HepG2 (cell line): Measurements from ENCODE around the gene OGFR. TPM values are rescaled to one million over a fixed set of nuclear protein-coding genes. Genes with fewer than 3 reads are reported as not detected.

ENCODE experiments used
- ATAC-seq: fragments of 200-7000 bp; cut with Tn5 transposase; 3 replicates; pipeline ENCODE4 v1.9.1; 2020; ENCODE audit warnings: mild to moderate bottlenecking, moderate library complexity
- BruUV-seq: library from RNA; stranded (reverse); fragments of 400-500 nt; replicated peaks from 2 replicates; lab custom pipeline; 2021; lab: Mats Ljungman, UMichigan
- CTCF ChIA-PET: fragments of 300-600 bp; formaldehyde crosslinking; extraction: SDS; loops from one replicate; lab custom pipeline; 2021; ENCODE audit warnings: low total read pairs, inconsistent platforms, low intra/inter-chr PET ratio; lab: Yijun Ruan, JAX
- POLR2A ChIA-PET: fragments of 350-600 bp; sonication (Branson Sonifier 250); formaldehyde crosslinking; loops from one replicate; lab custom pipeline; 2020; ENCODE audit warnings: antibody characterized with exemption, inconsistent platforms; lab: Yijun Ruan, JAX
- DNase-seq: peaks from one replicate; pipeline ENCODE4 v3.0.0-alpha.2; 2015; ENCODE audit warnings: low spot score
- FAIRE-seq: peaks from 3 replicates; lab custom pipeline; 2011; peaks lifted over from hg19 to GRCh38; lab: Jason Lieb, UNC
- H2AFZ ChIP-seq: one replicate; pipeline ENCODE4 v1.6.1; 2011; ENCODE audit warnings: low read length, inconsistent platforms
- H3K27ac ChIP-seq: fragments of 300-600 bp; 3 replicates; pipeline ENCODE4 v1.8.0; 2011; ENCODE audit warnings: mixed run types, mild to moderate bottlenecking, mixed read lengths, low read length, inconsistent platforms; ENCODE audit not compliant: insufficient read depth; ENCODE audit errors: extremely low read length
- H3K27me3 ChIP-seq, 2 experiments: fragments of 200-600 bp in 1 of 2; 2 replicates in 1 of 2; 3 replicates in 1 of 2; pipeline versions ENCODE4 v1.6.0 to v1.8.0; 2011; ENCODE audit warnings: low read length in 2 of 2, mild to moderate bottlenecking in 2 of 2, moderate library complexity in 2 of 2, inconsistent platforms in 1 of 2; ENCODE audit not compliant: insufficient read depth in 2 of 2, control insufficient read depth in 1 of 2
- H3K36me3 ChIP-seq, 2 experiments: fragments of 200-600 bp in 1 of 2; replicated peaks in 1 of 2; 2 replicates in 1 of 2; 3 replicates in 1 of 2; pipeline versions ENCODE4 v1.5.1 to v1.8.0; 2011; ENCODE audit warnings: low read length in 2 of 2, inconsistent platforms in 1 of 2; ENCODE audit not compliant: insufficient read depth in 2 of 2, control insufficient read depth in 1 of 2
- H3K4me1 ChIP-seq: 2 replicates; pipeline ENCODE4 v1.5.1; 2012; ENCODE audit warnings: low read length, inconsistent platforms; ENCODE audit not compliant: insufficient read depth
- H3K4me2 ChIP-seq: 2 replicates; pipeline ENCODE4 v1.6.0; 2011; ENCODE audit warnings: low read depth, low read length, inconsistent platforms
- H3K4me3 ChIP-seq, 3 experiments: fragments of 200-600 bp in 1 of 3; sonication (generic), shearing (Covaris generic) in 1 of 3; replicated peaks in 1 of 3; 2 replicates each; pipeline ENCODE4 v1.5.1; 2011 to 2016; ENCODE audit warnings: low read length in 3 of 3, inconsistent platforms in 2 of 3, low read depth in 2 of 3, mild to moderate bottlenecking in 2 of 3, control low read depth in 1 of 3, mixed read lengths in 1 of 3; ENCODE audit not compliant: insufficient read depth in 1 of 3
- H3K79me2 ChIP-seq: one replicate; pipeline ENCODE4 v1.6.1; 2011; ENCODE audit warnings: low read length, inconsistent platforms; ENCODE audit not compliant: insufficient read depth
- H3K9ac ChIP-seq: 2 replicates; pipeline ENCODE4 v1.6.0; 2011; ENCODE audit warnings: mild to moderate bottlenecking, low read depth, low read length, inconsistent platforms; ENCODE audit not compliant: insufficient read depth
- H3K9me3 ChIP-seq: 2 replicates; pipeline ENCODE4 v1.5.1; 2012; ENCODE audit warnings: mild to moderate bottlenecking, low read length
- H4K20me1 ChIP-seq: 2 replicates; pipeline ENCODE4 v1.6.0; 2011; ENCODE audit warnings: inconsistent platforms, mild to moderate bottlenecking, low read length, moderate library complexity; ENCODE audit not compliant: insufficient read depth
- CTCF ChIP-seq: sonication (generic); formaldehyde crosslinking; IDR thresholded peaks from 2 replicates; pipeline ENCODE4 v1.5.0; 2020; ENCODE audit warnings: mild to moderate bottlenecking, missing genetic modification reagents, moderate library complexity
- HBP1 ChIP-seq: IDR thresholded peaks from 2 replicates; pipeline ENCODE4 v1.6.1; 2016; ENCODE audit warnings: low read depth, control low read depth
- HIVEP1 ChIP-seq: sonication (generic); formaldehyde crosslinking; IDR thresholded peaks from 2 replicates; pipeline ENCODE4 v1.4.0; 2020; ENCODE audit warnings: mild to moderate bottlenecking, missing genetic modification reagents
- HNRNPH1 ChIP-seq: fragments of 200-400 bp; formaldehyde crosslinking; optimal IDR thresholded peaks from 2 replicates; pipeline ENCODE3; 2017; ENCODE audit warnings: mild to moderate bottlenecking, low read depth, low read length
- MED8 ChIP-seq: sonication (generic); formaldehyde crosslinking; IDR thresholded peaks from 2 replicates; pipeline ENCODE4 v1.8.1; 2023; ENCODE audit warnings: mild to moderate bottlenecking, missing genetic modification reagents; ENCODE audit not compliant: insufficient replicate concordance
- POGZ ChIP-seq: sonication (generic); formaldehyde crosslinking; IDR thresholded peaks from 2 replicates; pipeline ENCODE4 v1.4.0; 2020; ENCODE audit warnings: mild to moderate bottlenecking, missing genetic modification reagents
- TAF15 ChIP-seq: fragments of 200-400 bp; formaldehyde crosslinking; IDR thresholded peaks from one replicate; pipeline ENCODE4 v1.6.1; 2018; ENCODE audit warnings: mild to moderate bottlenecking, low read depth, low read length; ENCODE audit not compliant: poor library complexity, severe bottlenecking
- THYN1 ChIP-seq: sonication (generic); formaldehyde crosslinking; IDR thresholded peaks from 2 replicates; pipeline ENCODE4 v1.8.1; 2023; ENCODE audit warnings: low read depth, mild to moderate bottlenecking, moderate library complexity, missing genetic modification reagents, borderline replicate concordance
- ZBTB33 ChIP-seq: sonication (generic); formaldehyde crosslinking; IDR thresholded peaks from 2 replicates; pipeline ENCODE4 v1.4.0; 2020; ENCODE audit warnings: missing genetic modification reagents
- ZNF121 ChIP-seq: sonication (generic); formaldehyde crosslinking; IDR thresholded peaks from 2 replicates; pipeline ENCODE4 v1.5.0; 2020; ENCODE audit warnings: mild to moderate bottlenecking, missing genetic modification reagents
- ZNF382 ChIP-seq: sonication (generic); formaldehyde crosslinking; IDR thresholded peaks from 2 replicates; pipeline ENCODE4 v1.5.0; 2020; ENCODE audit warnings: missing genetic modification reagents, mild to moderate bottlenecking, borderline replicate concordance
- ZNF430 ChIP-seq: sonication (generic); formaldehyde crosslinking; IDR thresholded peaks from 2 replicates; pipeline ENCODE4 v1.9.0; 2021; ENCODE audit warnings: mild to moderate bottlenecking, missing genetic modification reagents
- ZSCAN31 ChIP-seq: sonication (generic); formaldehyde crosslinking; IDR thresholded peaks from 2 replicates; pipeline ENCODE4 v1.5.0; 2020; ENCODE audit warnings: low read depth, mild to moderate bottlenecking, missing genetic modification reagents
- WGBS: methylation state at CpG from one replicate; pipeline ENCODE4 v1.1.6; 2017; ENCODE audit warnings: low lambda C conversion rate; 5-methylcytosine and 5-hydroxymethylcytosine counted together
- in situ Hi-C: cut with HindIII; loops from 2 replicates; pipeline ENCODE4 v1.10.0; 2017; ENCODE audit warnings: low pct_unique_long_range_greater_than_20kb; ENCODE audit not compliant: extremely low pct_ligation_motif_present
- intact Hi-C: fragments of 100-400 bp; cut with micrococcal nuclease; formaldehyde crosslinking; loops from one replicate; pipeline ENCODE4 v1.10.0; 2022; ENCODE audit not compliant: unreplicated experiment
- polyA plus RNA-seq, 8 experiments: library from polyadenylated mRNA; depleted of rRNA in 3 of 8; stranded (reverse) in 7 of 8; unstranded in 1 of 8; fragments of >200 nt; fragmentation: Illumina TruSeq in 4 of 8; extraction: Trizol in 4 of 8; gene quantifications; 2 replicates each; pipeline versions ENCODE4 v1.2.1 to v1.2.3, GENCODE V29; 2011 to 2016; ENCODE audit warnings: low read depth in 4 of 8, missing spikeins in 1 of 8, mixed read lengths in 1 of 8; ENCODE audit not compliant: insufficient read depth in 1 of 8
- total RNA-seq, 5 experiments: library from RNA; depleted of rRNA; stranded (reverse); fragments of >200 nt; fragmentation: Illumina TruSeq; extraction: Trizol; gene quantifications; 2 replicates each; pipeline ENCODE4 v1.2.3, GENCODE V29; 2016; ENCODE audit warnings: low read depth in 1 of 5

OGFR gene
- total and polyA plus RNA-seq, 2 of the 13 experiments (the other 11 are each of a cell fraction or from before 2014, with no cell fraction given), result 47.7 to 81.8 TPM

- Histone ChIP-seq H3K9me3 (no peaks in the 10 kb centered on the region), H3K4me2 (no peak overlapping the region), H3K79me2 (no peaks in the 10 kb centered on the region), H3K4me1 (no peaks in the 10 kb centered on the region), H2AFZ (no peak overlapping the region), H3K27ac (no peak overlapping the region), H3K9ac (no peak overlapping the region), H3K27me3 (no peaks in the 10 kb centered on the region), H3K4me3 (no peak overlapping the region), H3K36me3 (peaks cover 17 to 53% of the 10 kb centered on the region in 2 experiments), H4K20me1 (no peaks in the 10 kb centered on the region)
- ATAC-seq (no peak), DNase-seq (no peak), FAIRE-seq (no peak)
- in situ Hi-C loops, result no loop called here
- intact Hi-C loops, result no loop called here
- CTCF ChIA-PET, result no interaction called here
- no TSS peak for BruUV-seq
- POLR2A ChIA-PET, result no interaction called here
- TF ChIP-seq ZNF382 (CRISPR knock-in tag) (no peak), ZNF121 (CRISPR knock-in tag) (peak; percentile 70; the same call in 1 of the 2 replicates)
Observed at GRCh38 chr20:62849431-62849830, 44.8 kb downstream of the OGFR start.

- ATAC-seq, result peak; percentile 11; the same call in 1 of the 3 replicates
- no peak for DNase-seq
- Histone ChIP-seq H3K4me2 (no peak overlapping the region), H3K27me3 (no peaks in the 10 kb centered on the region), H3K9ac (no peak overlapping the region), H4K20me1 (no peaks in the 10 kb centered on the region), H3K4me3 (no peak overlapping the region), H3K9me3 (no peaks in the 10 kb centered on the region), H3K36me3 (peaks cover 17 to 51% of the 10 kb centered on the region in 2 experiments), H3K79me2 (no peaks in the 10 kb centered on the region), H3K27ac (no peak overlapping the region), H3K4me1 (no peaks in the 10 kb centered on the region), H2AFZ (no peak overlapping the region)
- intact Hi-C loops, result no loop called here
- in situ Hi-C loops, result no loop called here
- ChIA-PET CTCF (no interaction called here), POLR2A (no interaction called here)
- BruUV-seq, result no TSS peak
- WGBS, result 93% methylated on average over 22 of the region's 22 CpGs
- no peak for FAIRE-seq
- peak; percentile 61 for TF ChIP-seq HIVEP1 (CRISPR knock-in tag)
- no peak for TF ChIP-seq ZSCAN31
- peak; percentile 41 for TF ChIP-seq MED8 (CRISPR knock-in tag)
- no peak for TF ChIP-seq ZNF430 (CRISPR knock-in tag)
- no peak for TF ChIP-seq HBP1 (CRISPR knock-in tag)
- no peak for TF ChIP-seq TAF15
- peak; percentile 57 for TF ChIP-seq HNRNPH1
- peak; percentile 76 for TF ChIP-seq ZBTB33 (CRISPR knock-in tag)
- no peak for TF ChIP-seq THYN1 (CRISPR knock-in tag)
- no peak for TF ChIP-seq POGZ (CRISPR knock-in tag)
- peak; percentile 13; the same call in 1 of the 2 replicates for TF ChIP-seq CTCF (CRISPR knock-in tag)
Observed at GRCh38 chr20:62850333-62850974, 45.8 kb downstream of the OGFR start.
